H1 (cell line): ENCODE data around the gene CDC25C. TPM values are rescaled to one million over a fixed set of nuclear protein-coding genes. Genes with fewer than 3 reads are reported as not detected.

Experiments used
- CTCF ChIA-PET: fragments of 300-600 bp; sonication (Branson Sonifier 250); formaldehyde crosslinking; loops from one replicate; lab custom pipeline; 2021; ENCODE audit not compliant: partially characterized antibody; lab: Charles Lee
- POLR2A ChIA-PET: fragments of 300-600 bp; sonication (Branson Sonifier 250); formaldehyde crosslinking; loops from one replicate; lab custom pipeline; 2021; ENCODE audit warnings: inconsistent platforms; ENCODE audit not compliant: partially characterized antibody; lab: Charles Lee
- DNase-seq, 2 experiments: peaks; one replicate each; pipeline versions ENCODE4 v3.0.0 to v3.0.0-alpha.2; 2010 to 2022; ENCODE audit warnings: low spot score in 2 of 2, low read depth in 1 of 2, mixed read lengths in 1 of 2
- FAIRE-seq: peaks from 2 replicates; lab custom pipeline; 2011; peaks lifted over from hg19 to GRCh38; lab: Jason Lieb, UNC
- H2AFZ ChIP-seq: 2 replicates; pipeline ENCODE4 v1.8.1; 2012; ENCODE audit warnings: low read length, inconsistent platforms
- H2AK5ac ChIP-seq: 2 replicates; pipeline ENCODE4 v1.6.1; 2013; ENCODE audit warnings: low read depth, low read length
- H2BK120ac ChIP-seq: replicated peaks from 2 replicates; pipeline ENCODE3; 2013; ENCODE audit warnings: low read depth, low read length, inconsistent platforms
- H2BK12ac ChIP-seq: 2 replicates; pipeline ENCODE4 v1.6.1; 2013; ENCODE audit warnings: low read depth, low read length
- H2BK15ac ChIP-seq: 2 replicates; pipeline ENCODE4 v1.6.1; 2013; ENCODE audit warnings: low read length
- H2BK20ac ChIP-seq: 2 replicates; pipeline ENCODE4 v1.6.1; 2013; ENCODE audit warnings: low read length
- H2BK5ac ChIP-seq: 2 replicates; pipeline ENCODE4 v1.6.1; 2013; ENCODE audit warnings: low read depth, low read length
- H3K14ac ChIP-seq: 2 replicates; pipeline ENCODE4 v1.6.1; 2013; ENCODE audit warnings: inconsistent platforms; ENCODE audit not compliant: insufficient read length
- H3K18ac ChIP-seq: 2 replicates; pipeline ENCODE4 v1.6.1; 2013; ENCODE audit warnings: low read length; ENCODE audit errors: extremely low read depth
- H3K23ac ChIP-seq: 2 replicates; pipeline ENCODE4 v1.6.1; 2013; ENCODE audit warnings: inconsistent platforms; ENCODE audit not compliant: insufficient read length
- H3K23me2 ChIP-seq: 2 replicates; pipeline ENCODE4 v1.6.1; 2013; ENCODE audit warnings: low read depth, low read length
- H3K27ac ChIP-seq: 2 replicates; pipeline ENCODE4 v1.6.1; 2011; ENCODE audit warnings: low read depth, low read length, inconsistent platforms
- H3K27me3 ChIP-seq, 4 experiments: replicated peaks in 1 of 4; 1 replicate in 1 of 4; 2 replicates in 3 of 4; pipeline versions ENCODE4 v1.6.1 to v1.8.1; 2011 to 2013; ENCODE audit warnings: low read length in 3 of 4, mild to moderate bottlenecking in 3 of 4, inconsistent platforms in 2 of 4, mixed read lengths in 2 of 4, moderate library complexity in 1 of 4; ENCODE audit not compliant: control insufficient read depth in 3 of 4, insufficient read depth in 3 of 4; ENCODE audit errors: extremely low read depth in 1 of 4
- H3K36me3 ChIP-seq, 4 experiments: 2 replicates each; pipeline versions ENCODE4 v1.6.1 to v1.8.1; 2011 to 2013; ENCODE audit warnings: mild to moderate bottlenecking in 4 of 4, low read length in 3 of 4, moderate library complexity in 2 of 4, control low read depth in 1 of 4, inconsistent platforms in 1 of 4; ENCODE audit not compliant: insufficient read depth in 4 of 4, control insufficient read depth in 2 of 4
- H3K4ac ChIP-seq: replicated peaks from 2 replicates; pipeline ENCODE3; 2013; ENCODE audit warnings: low read length, low read depth, mixed read lengths, inconsistent platforms; ENCODE audit not compliant: insufficient read length
- H3K4me1 ChIP-seq, 4 experiments: replicated peaks in 1 of 4; 1 replicate in 1 of 4; 2 replicates in 3 of 4; pipeline versions ENCODE4 v1.6.1 to v1.8.1; 2011 to 2013; ENCODE audit warnings: low read length in 3 of 4, inconsistent platforms in 2 of 4, mixed read lengths in 1 of 4; ENCODE audit not compliant: insufficient read depth in 4 of 4, control insufficient read depth in 3 of 4
- H3K4me2 ChIP-seq, 2 experiments: 2 replicates each; pipeline versions ENCODE4 v1.6.1 to v1.8.1; 2011 to 2013; ENCODE audit warnings: low read depth in 2 of 2, low read length in 2 of 2, control low read depth in 1 of 2, inconsistent platforms in 1 of 2, mild to moderate bottlenecking in 1 of 2; ENCODE audit not compliant: insufficient read depth in 1 of 2
- H3K4me3 ChIP-seq, 4 experiments: fragments of 200-600, 300-600 bp in 1 of 4; sonication (generic), shearing (Covaris generic), sonication (Bioruptor Twin) in 1 of 4; 2 replicates each; pipeline versions ENCODE4 v1.5.1 to v1.8.1; 2011 to 2016; ENCODE audit warnings: low read length in 4 of 4, low read depth in 3 of 4, control low read depth in 2 of 4, inconsistent platforms in 2 of 4, mild to moderate bottlenecking in 2 of 4, mixed read lengths in 1 of 4, moderate library complexity in 1 of 4; ENCODE audit not compliant: insufficient read depth in 2 of 4; ENCODE audit errors: extremely low read depth in 1 of 4
- H3K56ac ChIP-seq: replicated peaks from 2 replicates; pipeline ENCODE3; 2013; ENCODE audit warnings: low read depth, mild to moderate bottlenecking, mixed read lengths, low read length, inconsistent platforms; ENCODE audit not compliant: insufficient read length
- H3K79me1 ChIP-seq: 2 replicates; pipeline ENCODE4 v1.6.1; 2013; ENCODE audit warnings: low read depth, low read length, control low read depth
- H3K79me2 ChIP-seq, 2 experiments: 2 replicates each; pipeline versions ENCODE4 v1.6.1 to v1.8.1; 2012 to 2013; ENCODE audit warnings: low read length in 2 of 2, mild to moderate bottlenecking in 2 of 2, inconsistent platforms in 1 of 2; ENCODE audit not compliant: insufficient read depth in 2 of 2, control insufficient read depth in 1 of 2
- H3K9ac ChIP-seq, 4 experiments: replicated peaks in 1 of 4; 1 replicate in 1 of 4; 2 replicates in 3 of 4; pipeline versions ENCODE4 v1.6.1 to v1.8.1; 2011 to 2013; ENCODE audit warnings: low read depth in 3 of 4, low read length in 3 of 4, control low read depth in 2 of 4, mild to moderate bottlenecking in 2 of 4, moderate library complexity in 2 of 4, inconsistent platforms in 1 of 4; ENCODE audit errors: extremely low read depth in 1 of 4
- H3K9me3 ChIP-seq, 2 experiments: 2 replicates each; pipeline versions ENCODE4 v1.6.1 to v1.8.1; 2012 to 2013; ENCODE audit warnings: mild to moderate bottlenecking in 2 of 2, moderate library complexity in 2 of 2, control low read depth in 1 of 2, inconsistent platforms in 1 of 2, low read depth in 1 of 2, low read length in 1 of 2, mixed read lengths in 1 of 2; ENCODE audit not compliant: insufficient read depth in 2 of 2
- H4K20me1 ChIP-seq, 2 experiments: replicated peaks in 1 of 2; 2 replicates each; pipeline versions ENCODE3 to v1.8.1; 2011 to 2013; ENCODE audit warnings: inconsistent platforms in 2 of 2, low read length in 2 of 2, mild to moderate bottlenecking in 1 of 2; ENCODE audit not compliant: insufficient read depth in 2 of 2, control insufficient read depth in 1 of 2
- H4K5ac ChIP-seq: 2 replicates; pipeline ENCODE4 v1.6.1; 2013; ENCODE audit warnings: low read length, low read depth, mixed read lengths, inconsistent platforms; ENCODE audit not compliant: insufficient read length
- H4K8ac ChIP-seq: 2 replicates; pipeline ENCODE4 v1.8.0; 2013; ENCODE audit warnings: mild to moderate bottlenecking, moderate library complexity, low read length, inconsistent platforms; ENCODE audit not compliant: insufficient read depth; ENCODE audit errors: extremely low read depth
- H4K91ac ChIP-seq: replicated peaks from 2 replicates; pipeline ENCODE3; 2013; ENCODE audit warnings: low read length, mixed read lengths, inconsistent platforms; ENCODE audit not compliant: insufficient read length
- RXRA ChIP-seq: IDR thresholded peaks from 2 replicates; pipeline ENCODE4 v1.6.1; 2011; ENCODE audit warnings: low read depth, mild to moderate bottlenecking, low read length, moderate library complexity; ENCODE audit not compliant: insufficient read depth
- WGBS, 2 experiments: shearing (Covaris generic) in 1 of 2; methylation state at CpG; one replicate each; pipeline versions ENCODE4 v1.1.6 to v1.1.7; 2013 to 2015; ENCODE audit warnings: low lambda C conversion rate in 2 of 2, mixed read lengths in 2 of 2, inconsistent platforms in 1 of 2, low coverage in 1 of 2, missing lambda C conversion rate in 1 of 2; ENCODE audit not compliant: insufficient replicate concordance in 2 of 2, insufficient coverage in 1 of 2, insufficient read length in 1 of 2; ENCODE audit errors: extremely low coverage in 1 of 2, missing lambda C conversion rate in 1 of 2; 5-methylcytosine and 5-hydroxymethylcytosine counted together
- polyA plus RNA-seq, 7 experiments: library from polyadenylated mRNA; depleted of rRNA in 3 of 7; stranded (reverse) in 5 of 7; unstranded in 2 of 7; fragments of >200 nt in 5 of 7; fragments of 200-250 nt in 2 of 7; gene quantifications; 1 replicate in 5 of 7; 2 replicates in 1 of 7; 4 replicates in 1 of 7; pipeline versions ENCODE4 v1.2.1 to v1.2.3, GENCODE V29; 2011 to 2013; ENCODE audit warnings: missing spikeins in 2 of 7, mixed read lengths in 2 of 7
- total RNA-seq: library from RNA; stranded (reverse); fragmentation: NEBNext Ultra II Directional; extraction: Animal tissue kit (Norgen Biotek cat#: 25700); gene quantifications from 2 replicates; pipeline ENCODE4 v1.2.1, GENCODE V29; 2021

The CDC25C gene
- total and polyA plus RNA-seq, 2 of the 8 experiments (the other 6 are each of a cell fraction or from before 2014, with no cell fraction given): 18.4 to 20.8 TPM

GRCh38 chr5:138369706-138370105, 38.1 kb upstream of the CDC25C start:
- no peak overlapping the region for H4K5ac ChIP-seq
- no peak overlapping the region for H3K23ac ChIP-seq
- peaks cover 0 to 7% of the 10 kb centered on the region in 2 experiments for H4K20me1 ChIP-seq
- FAIRE-seq (no peak), DNase-seq (no peak)
- no peak overlapping the region for H4K8ac ChIP-seq
- H3K4me1 ChIP-seq: no peaks in the 10 kb centered on the region
- POLR2A ChIA-PET: interaction anchor here (1.0 to 5.1 kb wide), 3 partner anchors 16 to 38 kb away, joined by 3 to 26 read pairs (median 3); partner anchors contain the start of genes CDC25C and KDM3B
- no peak for TF ChIP-seq RXRA
- H3K4ac ChIP-seq: no peak overlapping the region
- H2AFZ ChIP-seq: no peak overlapping the region
- CTCF ChIA-PET: interaction anchor here (1.0 to 6.5 kb wide), 4 partner anchors 13 to 75 kb away, joined by 3 to 63 read pairs (median 3); partner anchors contain the start of gene KDM3B
- no peak overlapping the region for H2BK120ac ChIP-seq
- H2BK12ac ChIP-seq: no peak overlapping the region
- H3K79me1 ChIP-seq: peaks cover 5% of the 10 kb centered on the region; the same call in 1 of the 2 replicates
- no peak overlapping the region for H3K27ac ChIP-seq
- no peaks in the 10 kb centered on the region for H3K27me3 ChIP-seq
- H3K23me2 ChIP-seq: no peaks in the 10 kb centered on the region
- 72% methylated on average over 2 of the region's 2 CpGs; no CpG with 5 or more reads in 1 of the 2 experiments for WGBS, 2 experiments
- peaks cover 9 to 68% of the 10 kb centered on the region in 2 experiments for H3K79me2 ChIP-seq
- H2BK20ac ChIP-seq: no peak overlapping the region
- no peak overlapping the region for H3K18ac ChIP-seq
- H3K14ac ChIP-seq: no peak overlapping the region
- no peak overlapping the region for H3K4me2 ChIP-seq
- no peak overlapping the region for H3K56ac ChIP-seq
- no peak overlapping the region for H2BK15ac ChIP-seq
- H3K4me3 ChIP-seq: no peak overlapping the region
- H3K9me3 ChIP-seq: no peaks in the 10 kb centered on the region
- no peak overlapping the region for H3K9ac ChIP-seq
- no peak overlapping the region for H2AK5ac ChIP-seq
- H3K36me3 ChIP-seq: peaks cover 0 to 2% (median 0%) of the 10 kb centered on the region in 4 experiments; a peak in 1 of 8 replicates
- H4K91ac ChIP-seq: no peak overlapping the region
- H2BK5ac ChIP-seq: no peak overlapping the region
